Fibroblast of skin of abdomen (primary cell): ENCODE data around the gene GOLGA6D.
"Not testable (repeated sequence)": the region's sequence is repeated elsewhere in the genome, so short reads cannot be mapped to it uniquely, and the experiment has no call there.

ENCODE experiments used
- DNase-seq: peaks from one replicate; pipeline ENCODE4 v3.0.0-alpha.2; 2013

Gene GOLGA6D

DNA sequence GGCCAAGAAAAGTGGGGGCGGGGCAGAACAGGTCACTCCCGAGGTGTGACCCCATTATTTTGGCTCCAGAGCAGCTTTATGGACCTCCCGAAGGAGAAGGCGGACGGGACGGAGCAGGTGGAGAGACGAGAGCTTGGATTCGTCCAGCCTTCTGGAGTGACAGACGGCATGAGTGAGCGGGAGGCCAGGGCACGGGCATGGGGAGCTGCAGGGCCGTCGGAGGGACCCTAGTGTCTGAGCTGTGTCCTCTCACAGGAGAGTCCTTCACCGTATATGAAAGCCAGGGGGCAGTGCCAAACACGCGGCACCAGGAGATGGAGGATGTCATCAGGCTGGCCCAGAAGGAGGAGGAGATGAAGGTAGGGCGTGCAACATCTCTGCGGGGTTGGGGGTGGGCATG is 11.0 kb downstream of the GOLGA6D start:
- not testable (repeated sequence) for DNase-seq

DNA sequence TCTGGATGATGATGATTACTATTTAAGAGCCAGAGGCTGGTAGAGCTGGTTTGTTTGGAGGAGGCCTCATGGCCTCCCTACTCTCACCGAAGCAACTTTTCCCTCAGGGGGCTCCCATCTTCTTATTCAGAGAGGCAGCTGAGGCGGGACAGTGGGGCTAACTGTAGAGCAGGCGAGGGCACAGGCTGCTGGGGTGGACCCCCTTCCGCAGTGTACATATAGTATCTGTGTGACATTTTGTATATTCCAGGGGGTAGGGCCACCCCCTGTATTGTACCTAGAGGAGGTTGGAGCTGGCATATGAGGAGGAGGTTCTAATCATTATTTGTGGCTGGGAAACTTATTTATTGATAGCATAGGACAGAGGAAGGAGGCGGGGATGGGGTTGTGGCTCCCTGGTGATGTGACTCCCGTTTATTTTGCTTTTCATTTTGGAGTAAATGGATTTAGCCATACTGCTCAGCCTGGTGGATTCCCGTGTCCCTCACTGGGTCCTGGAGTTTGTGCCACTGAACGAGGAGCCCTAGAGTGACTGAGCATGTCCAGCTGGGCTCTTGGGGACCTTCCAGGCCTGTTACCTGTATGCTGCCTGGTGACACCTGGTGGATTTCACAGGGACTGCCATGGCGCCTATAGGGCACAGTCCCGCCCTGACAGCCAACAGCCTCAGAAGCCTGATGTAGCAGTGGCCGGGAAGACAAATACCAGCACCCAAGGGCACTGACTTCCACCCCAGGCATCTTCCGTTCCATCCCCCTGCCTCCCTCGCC is 16.1 kb downstream of the GOLGA6D start:
- DNase-seq = not testable (repeated sequence)

DNA sequence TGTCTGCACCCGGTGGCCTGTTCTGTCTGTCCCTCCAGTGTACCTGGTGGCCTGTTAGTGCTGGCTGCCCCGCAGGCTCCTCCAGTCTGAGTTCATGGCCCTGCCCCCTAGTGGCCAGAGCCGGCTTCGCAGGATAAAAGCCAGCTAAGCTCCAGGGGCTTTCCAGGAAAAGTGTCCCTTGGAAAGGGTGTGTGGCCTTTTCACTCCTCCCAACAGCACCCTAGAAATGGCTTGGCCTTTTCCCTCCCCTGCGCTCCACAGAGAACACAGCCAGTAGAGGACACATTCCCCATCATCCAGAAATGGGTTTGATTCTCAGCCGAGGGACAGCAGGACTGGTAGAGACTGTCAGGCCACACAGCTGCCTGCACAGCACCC is 16.7 kb downstream of the GOLGA6D start:
- DNase-seq = not testable (repeated sequence)

DNA sequence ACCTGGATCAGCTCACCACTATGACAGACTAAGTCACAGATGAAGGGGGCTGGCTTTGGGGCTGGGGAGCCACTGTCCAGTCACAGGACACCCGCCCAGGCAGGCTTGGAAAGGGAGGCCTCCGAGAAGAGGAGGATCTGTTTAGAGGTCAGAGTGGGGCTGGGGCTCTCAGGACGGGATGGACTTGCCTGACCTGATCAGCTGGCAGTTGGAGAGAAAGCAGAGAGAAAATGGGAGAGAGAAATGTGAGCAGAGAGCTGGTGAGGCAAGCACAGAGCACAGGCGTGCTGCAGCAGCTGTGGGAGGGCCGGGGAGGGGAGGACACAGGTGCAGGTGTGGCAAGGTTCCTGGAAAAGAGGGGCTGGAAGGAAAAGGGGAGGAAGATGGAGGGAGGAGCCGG is 17.4 kb downstream of the GOLGA6D start:
- DNase-seq = not testable (repeated sequence)

DNA sequence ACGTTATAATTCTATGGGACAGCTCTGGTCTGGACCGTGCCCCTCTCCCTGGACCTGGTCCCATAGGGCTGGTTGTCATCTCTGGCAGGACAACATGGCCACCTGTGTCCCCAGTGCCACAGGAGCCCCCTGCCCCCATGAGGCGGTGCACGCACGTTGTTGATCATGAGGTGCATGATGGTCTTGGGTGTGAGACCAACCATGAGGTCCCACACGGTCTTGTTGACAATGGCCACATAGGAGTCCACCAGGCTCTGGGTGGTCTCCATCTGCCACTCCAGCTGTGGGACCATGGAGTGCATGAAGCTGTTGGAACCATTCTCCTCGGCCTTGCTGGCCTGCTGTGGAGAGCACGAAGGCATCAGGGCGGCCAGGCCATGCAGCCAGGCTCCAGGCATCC is 19.7 kb downstream of the GOLGA6D start:
- no peak for DNase-seq

DNA sequence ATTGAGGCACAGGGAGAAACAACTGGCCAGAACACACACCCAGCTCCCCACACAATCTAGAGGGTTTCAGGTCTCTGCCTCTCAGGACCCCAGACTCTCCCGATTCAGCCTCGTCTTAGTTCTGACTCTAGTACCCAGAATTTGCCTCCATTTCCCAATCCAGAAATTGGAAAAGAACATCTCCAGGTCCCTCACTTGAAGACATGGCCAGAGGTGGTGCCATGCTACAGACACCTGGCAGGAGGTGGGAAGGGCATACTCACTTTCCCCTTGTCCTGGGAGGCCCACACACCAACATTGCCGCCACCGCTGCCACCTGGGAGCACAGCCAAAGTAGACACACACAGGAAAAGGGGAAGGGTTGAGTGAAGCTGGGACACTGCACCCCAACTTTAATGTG is 20.1 kb downstream of the GOLGA6D start:
- DNase-seq = not testable (repeated sequence)

DNA sequence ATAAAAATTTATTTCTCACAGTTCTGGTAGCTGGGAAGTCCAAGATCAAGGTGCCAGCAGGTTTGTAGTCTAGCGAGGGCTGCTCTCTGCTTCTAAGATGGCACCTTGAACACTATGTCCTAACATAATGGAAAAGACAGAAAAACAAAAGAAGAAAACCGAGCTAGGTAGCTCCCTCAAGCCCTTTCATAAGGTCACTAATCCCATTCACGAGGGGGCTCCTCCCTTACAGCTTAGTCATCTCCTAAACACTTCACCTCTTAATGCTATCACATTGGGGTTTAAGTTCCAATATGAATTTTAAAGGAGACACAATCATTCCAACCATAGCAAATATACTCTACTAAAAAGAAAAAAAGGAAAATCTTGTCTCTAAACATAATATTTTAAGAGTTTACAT is 23.6 kb downstream of the GOLGA6D start:
- DNase-seq = no peak

DNA sequence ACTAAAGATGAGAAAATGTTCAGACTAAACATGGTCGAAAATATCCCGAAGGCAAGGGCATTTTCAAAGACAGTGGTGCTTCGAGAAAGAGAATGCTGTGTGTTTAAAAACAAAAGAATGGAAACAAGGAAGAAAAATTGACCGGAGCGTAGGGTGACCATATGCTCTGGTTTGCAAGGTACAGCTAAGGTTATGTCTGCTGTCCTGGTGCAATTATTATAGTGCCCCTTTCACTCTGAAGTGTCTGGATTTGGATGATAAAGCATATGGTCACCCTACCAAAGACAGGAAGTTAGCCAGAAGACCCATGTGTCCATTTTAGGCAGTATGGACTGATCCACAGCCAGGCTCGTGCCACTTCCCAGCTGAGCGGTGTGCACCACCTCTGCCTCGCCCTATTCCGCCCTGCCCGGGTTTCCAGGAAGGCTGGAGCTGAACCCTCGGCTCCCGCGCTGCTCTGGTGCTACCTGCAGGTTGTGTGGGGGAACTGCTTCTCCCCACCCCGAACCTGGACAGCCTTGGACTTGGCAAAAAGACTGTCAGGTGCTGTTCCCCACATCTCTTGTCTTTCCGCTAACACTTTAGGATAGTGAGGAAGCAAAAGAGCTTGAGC is 25.2 kb downstream of the GOLGA6D start:
- no peak for DNase-seq

DNA sequence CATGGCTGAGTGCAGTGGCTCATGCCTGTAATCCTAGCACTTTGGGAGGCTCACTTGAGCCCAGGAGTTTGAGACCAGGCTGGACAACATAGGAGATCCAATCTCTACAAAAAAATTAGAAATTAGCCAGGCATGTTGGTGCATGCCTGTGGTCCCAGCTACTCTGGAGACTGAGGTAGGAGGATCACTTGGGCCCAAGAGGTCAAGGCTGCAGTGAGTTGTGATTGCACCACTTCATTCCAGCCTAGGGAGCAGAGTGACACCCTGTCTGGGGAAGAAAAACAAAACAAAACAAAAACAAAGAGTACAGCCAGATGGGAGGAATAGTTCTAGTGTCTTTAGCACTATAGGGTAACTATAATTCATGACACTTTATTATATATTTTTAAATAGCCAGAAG is 27.1 kb downstream of the GOLGA6D start:
- DNase-seq = no peak

DNA sequence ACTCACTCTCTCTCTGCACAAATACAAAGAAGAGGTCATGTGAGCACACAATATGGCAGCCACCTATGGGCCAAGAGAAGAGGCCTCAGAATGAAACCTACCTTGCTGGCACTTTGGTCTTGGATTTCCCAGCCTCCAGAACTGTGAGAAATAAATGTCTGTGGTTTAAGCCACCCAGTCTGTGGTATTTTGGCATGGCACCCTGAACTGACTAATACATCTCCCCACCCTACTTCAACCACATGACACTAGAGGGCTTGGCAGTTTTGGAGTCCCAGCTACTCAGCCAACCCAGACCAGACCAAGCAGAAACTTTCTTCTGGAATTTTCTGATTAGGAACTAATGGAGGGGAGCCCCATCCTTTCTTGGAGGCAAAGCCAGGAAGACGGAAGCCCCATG is 29.9 kb downstream of the GOLGA6D start:
- not testable (repeated sequence) for DNase-seq

DNA sequence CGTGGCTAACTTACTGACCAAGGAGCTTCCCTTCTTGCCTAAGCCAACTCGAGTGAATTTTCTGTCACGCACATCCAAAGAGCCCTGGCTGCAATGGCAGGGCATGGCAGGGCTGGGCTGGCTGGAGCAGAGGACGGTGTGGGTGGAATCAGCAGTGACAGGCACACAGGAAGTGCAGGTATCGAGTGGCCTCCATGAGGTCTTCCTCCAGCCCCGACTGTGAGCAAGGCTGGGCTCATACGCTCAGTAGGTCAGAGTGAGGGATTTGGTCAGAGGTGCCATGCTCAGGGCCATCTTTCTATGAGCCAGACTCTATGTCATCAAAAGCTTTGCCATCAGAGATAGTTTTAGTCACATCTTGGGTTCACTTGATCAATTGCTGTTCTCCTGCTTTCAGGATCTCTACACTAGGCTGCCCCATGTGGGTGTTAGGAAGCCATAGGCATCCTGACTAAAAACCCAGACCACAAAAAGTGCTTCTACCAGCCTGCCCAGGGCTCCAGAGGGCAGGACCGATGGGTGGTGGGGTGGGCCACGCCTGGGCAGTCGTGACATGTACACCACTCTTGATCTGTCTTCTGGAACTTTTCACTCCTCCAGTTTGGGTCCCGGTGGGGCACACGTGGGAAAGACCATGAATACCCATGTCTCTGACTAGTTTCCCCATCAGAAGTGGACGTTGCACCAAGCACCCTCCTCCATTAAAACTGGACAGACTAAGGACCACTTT is 30.6 kb downstream of the GOLGA6D start:
- DNase-seq = no peak

DNA sequence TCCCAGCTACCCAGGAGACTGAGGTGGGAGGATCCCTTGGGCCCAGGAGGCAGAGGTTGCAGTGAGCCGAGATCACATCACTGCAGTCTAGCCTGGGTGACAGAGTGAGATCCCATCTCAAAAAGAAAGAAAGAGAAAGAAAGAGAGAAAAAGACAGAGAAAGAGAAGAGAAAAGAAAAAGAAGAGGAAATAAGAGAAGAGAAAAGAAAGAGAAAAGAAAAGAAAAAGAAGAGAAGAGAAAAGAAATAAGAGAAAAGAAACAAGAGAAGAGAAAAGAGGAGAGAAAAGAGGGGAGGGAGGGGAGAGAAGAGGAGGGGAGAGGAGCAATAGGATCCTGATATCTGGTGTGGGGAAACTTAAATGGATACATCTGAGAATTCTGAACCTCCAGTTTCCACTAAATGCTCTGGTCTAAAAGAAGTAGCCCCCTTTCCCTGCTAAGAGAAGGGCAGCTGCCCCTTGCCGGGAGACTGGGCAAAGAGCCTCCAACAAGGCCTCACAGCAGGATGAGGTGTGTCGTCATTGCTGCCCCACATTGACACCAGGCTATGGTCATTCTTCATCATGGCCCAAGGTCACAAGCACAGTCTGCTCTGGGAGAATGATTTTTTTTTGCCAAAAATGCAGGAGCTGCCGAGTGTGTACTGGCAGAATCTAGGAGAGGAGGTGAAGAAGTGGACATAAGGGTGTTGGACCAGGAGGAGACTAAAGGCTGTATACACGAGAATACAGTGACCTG is 32.1 kb downstream of the GOLGA6D start:
- no peak for DNase-seq

DNA sequence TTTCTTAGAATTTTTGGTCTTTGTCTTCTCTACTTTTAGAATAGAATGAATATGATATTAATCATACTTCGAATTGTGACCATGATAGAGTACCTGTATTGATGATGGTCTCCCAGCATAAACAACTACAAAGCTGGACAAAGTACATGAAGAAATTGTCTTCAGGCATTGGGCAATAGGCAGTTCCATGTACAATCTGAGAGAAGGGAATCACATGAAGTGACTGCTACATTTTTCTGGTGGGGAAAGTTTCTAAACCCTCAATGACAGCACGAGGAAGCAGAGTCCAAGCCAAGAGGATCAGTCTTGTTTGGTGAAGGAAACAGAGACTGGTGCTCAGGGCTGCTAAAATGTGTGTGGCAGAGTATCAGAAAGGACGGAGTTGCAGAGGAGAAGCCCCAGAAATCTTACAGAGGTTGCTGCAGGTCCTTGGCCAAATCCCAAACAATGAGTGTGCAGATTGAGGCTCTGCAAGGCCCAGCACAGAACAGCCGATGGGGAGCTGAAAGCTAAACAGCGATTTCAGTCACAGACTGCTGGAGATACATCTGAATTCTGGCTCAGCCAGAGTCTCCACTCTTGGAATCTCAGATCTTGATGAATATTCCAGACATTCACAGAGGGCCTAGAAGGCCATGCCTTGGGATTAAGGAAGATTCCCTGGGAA is 36.7 kb downstream of the GOLGA6D start:
- not testable (repeated sequence) for DNase-seq

DNA sequence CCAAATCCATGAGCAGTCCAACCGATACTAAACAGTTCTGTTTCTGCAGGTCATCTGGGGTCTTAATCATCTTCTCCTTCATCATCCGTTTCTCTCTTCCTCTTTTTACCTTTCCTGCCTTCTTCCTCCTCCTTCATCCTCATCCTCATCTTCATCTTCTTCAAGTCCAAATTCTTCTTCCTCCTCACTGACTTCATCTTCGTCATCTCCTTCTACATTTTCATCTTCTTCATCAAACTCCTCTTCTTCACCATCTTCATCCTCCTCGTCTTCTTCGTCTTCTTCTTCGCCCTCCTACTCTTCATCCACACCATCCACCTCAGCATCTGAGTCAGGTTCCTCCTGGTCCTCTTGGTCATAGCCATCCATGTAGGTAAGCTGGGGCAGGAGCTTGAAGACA is 39.1 kb downstream of the GOLGA6D start:
- DNase-seq = no peak

DNA sequence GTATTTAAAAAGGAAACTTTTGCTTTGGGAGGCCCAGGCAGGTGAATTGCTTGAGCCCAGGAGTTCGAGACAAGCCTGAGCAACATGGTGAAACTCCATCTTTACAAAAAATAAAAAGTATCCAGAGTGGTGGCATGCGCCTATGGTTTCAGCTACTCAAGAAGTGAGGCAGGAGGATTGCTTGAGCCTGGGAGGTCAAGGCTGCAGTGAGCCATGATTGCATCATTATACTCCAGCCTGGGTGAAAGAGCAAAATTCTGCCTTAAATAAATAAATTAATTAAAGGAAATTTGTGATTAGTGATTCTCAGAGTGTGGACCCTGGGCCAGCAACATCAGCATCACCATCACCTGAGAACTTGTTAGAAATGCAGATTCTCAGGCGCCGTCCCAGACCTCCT is 43.3 kb downstream of the GOLGA6D start:
- DNase-seq = no peak

DNA sequence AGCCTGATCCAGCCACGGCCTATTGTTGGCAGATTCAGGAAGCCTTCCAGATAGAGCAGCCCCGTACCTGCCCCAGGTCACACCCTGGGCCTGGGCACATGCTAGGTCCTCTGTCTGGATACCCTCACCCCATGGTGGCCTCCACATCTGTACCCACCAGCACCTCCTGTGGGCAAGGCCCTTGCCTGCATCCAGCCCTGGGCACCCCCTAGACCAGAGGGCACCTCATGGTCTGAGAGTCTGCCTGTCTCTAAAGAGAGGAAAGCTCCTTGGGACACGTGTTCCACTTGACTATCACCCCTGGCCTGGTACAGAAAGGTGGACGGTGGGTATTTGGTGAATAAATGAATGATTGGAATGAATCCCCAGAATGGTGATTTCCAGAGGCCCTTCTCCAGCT is 44.4 kb downstream of the GOLGA6D start:
- DNase-seq = no peak

DNA sequence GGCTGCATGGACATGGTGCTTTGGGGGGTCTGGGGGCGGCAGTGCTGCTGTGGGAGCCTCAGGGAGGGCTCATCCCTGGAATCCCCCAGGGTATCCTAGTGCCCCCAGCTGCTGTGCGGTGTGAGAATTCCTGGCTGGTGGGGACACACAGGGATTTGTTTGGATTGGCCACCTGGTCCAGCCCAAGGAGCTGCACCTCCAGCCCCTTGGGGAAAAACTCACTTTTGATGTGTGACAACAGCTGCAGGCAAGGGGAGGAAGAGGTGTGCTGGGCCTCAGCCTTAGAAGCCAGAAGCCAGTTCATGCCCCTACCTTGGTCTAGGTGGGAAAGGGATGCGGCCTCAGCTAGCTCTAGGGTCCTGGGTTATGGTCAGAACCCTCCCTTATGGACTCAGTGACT is 44.9 kb downstream of the GOLGA6D start:
- no peak for DNase-seq

DNA sequence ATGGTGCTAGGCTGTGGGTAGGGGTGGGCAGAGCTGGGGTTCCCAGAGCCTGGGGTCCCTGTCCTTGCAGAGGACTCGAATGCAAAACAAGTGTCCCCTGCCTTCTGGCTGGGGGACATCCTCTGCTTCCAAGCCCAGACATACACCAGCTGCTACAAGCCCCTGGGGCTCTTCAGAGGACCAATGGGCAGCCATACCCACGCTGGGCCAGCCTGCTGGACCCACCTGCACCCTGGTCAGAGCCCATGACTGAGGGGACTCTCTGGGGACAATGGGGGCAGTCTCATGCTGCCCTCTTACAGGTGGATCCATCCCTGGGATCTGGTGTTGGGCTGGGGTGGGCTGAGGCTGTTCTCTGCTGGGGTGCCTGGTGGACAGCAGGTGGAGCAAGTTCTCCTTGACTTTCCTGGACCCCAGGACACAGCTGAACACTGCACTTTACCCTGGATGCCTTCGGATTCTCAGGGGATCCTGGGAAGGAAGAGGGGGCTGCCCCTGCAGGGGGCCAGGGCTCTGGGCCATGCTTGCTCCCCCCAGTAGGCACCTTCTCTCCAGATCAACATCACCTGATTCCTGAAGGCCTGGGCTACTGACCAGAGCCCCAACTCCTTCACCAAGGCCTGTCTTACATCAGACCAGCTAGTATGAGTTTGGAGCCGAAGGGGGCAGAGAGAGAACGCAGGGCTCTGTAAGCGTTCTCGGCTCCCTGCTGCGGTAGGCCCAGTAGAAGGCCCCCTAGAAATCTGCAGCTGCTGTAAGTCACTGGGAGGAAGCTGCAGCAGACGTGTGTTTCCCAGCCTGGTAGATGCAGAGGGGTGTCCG is 46.1 kb downstream of the GOLGA6D start:
- DNase-seq = no peak

DNA sequence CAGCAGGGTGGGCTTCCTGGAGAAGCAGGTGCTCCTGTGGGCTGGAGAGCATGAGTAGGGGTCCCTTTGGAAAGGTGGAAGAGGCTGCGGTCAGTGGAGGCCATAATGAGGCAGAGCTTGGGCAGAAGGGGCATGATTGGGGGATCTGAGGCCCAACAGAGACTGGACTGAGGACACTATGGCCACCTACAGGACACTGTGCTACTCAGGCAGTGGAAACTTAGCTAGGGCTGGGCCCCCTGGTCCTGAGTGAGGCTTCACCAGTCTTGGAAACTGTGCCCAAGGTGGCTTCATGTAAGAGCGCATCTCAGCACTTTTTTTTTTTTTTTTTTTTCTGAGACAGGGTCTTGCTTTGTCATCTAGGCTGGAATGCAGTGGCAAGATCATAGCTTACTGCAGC is 46.9 kb downstream of the GOLGA6D start:
- DNase-seq = no peak

DNA sequence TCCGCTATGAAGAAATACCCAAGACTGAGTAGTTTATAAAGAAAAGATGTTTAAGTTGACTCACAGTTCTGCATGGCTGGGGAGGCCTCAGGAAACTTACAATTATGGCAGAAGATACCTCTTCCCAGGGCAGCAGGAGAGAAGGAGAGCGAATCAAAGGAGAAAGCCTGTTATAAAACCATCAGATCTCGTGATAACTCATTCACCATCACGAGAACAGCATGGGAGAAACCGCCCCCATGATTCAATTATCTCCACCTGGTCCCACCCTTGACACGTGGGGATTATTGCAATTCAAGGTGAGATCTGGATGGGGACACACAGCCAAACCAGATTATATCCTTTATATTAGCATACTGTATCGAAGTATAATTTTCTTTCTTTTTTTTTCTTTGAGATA is 49.5 kb downstream of the GOLGA6D start:
- not testable (repeated sequence) for DNase-seq

DNA sequence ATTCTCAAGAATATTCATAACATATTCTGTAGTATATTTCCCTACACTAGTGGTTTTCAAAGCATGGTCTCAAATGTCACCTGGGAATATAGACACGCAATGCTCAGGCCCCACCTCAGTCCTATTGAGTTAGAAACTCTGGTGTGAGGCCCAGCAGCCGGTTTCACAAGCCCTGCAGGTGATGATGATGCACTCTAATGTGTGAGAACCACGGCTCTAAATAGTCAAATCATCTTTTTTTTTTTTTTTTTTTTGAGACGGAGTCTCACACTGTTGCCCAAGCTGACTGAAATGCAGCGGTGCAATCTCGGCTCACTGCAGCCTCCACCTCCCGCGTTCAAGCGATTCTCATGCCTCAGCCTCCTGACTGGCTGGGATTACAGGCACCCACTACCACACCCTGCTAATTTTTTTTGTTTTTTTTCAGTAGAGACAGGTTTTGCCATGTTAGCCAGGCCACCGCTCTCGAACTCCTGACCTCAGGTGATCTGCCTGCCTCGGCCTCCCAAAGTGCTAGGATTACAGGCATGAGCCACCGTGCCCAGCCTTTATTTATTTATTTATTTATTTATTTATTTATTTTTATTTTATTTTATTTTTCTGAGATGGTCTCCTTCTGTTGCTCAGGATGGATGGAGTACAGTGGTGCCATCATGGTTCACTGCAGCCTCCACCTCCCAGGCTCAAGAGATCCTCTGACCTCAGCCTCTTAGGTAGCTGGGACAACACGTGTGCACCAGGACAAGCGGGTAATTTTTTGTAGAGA is 51.2 kb downstream of the GOLGA6D start:
- DNase-seq = not testable (repeated sequence)
